RKO (cell line): Measurements from ENCODE around the gene PCCA.
"Not testable (repeated sequence)": the region's sequence is repeated elsewhere in the genome, so short reads cannot be mapped to it uniquely, and the experiment has no call there.

Experiments
- DNase-seq: peaks from one replicate; pipeline ENCODE4 v3.0.0-alpha.2; 2016; ENCODE audit warnings: low spot score

The PCCA gene

GRCh38 chr13:100196375-100196774 is 107.5 kb downstream of the PCCA start:
- no peak for DNase-seq

GRCh38 chr13:100197116-100197515 is 108.2 kb downstream of the PCCA start:
- DNase-seq = no peak

- DNase-seq = no peak
Observed at GRCh38 chr13:100197591-100198365, 108.9 kb downstream of the PCCA start.

DNA sequence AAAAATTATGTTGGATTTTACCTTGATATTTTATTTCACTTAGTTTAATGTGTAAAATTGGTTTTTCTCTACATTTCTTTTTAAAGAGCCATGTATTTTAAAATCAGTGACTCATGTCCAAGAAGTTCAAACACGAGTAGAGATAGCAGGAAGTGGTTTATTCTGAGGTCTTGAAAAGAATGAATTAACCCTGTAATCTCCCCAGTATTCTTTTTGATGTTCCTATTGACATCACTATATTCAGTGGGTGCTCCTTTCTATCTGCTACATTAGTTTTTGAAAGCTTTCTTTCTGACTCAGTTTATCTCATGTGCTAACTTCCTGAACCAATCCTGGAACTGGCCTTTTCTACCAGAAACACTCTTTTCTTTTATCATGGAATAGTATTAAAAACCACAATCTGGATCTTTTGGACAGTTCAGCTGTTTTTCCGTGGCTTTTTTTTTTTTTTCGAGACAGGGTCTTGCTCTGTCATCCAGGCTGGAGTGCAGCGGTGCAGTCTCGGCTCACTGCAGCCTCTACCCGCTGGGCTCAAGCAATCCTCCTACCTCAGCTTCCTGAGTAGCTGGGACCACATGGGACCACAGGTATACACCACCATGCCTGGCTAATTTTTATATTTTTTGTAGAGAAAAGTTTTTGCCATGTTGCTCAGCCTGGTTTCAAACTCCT is 114.9 kb downstream of the PCCA start:
- no peak for DNase-seq

GRCh38 chr13:100208002-100208401 is 119.1 kb downstream of the PCCA start:
- DNase-seq = no peak

GRCh38 chr13:100208626-100209025 is 119.7 kb downstream of the PCCA start:
- DNase-seq = no peak

DNA sequence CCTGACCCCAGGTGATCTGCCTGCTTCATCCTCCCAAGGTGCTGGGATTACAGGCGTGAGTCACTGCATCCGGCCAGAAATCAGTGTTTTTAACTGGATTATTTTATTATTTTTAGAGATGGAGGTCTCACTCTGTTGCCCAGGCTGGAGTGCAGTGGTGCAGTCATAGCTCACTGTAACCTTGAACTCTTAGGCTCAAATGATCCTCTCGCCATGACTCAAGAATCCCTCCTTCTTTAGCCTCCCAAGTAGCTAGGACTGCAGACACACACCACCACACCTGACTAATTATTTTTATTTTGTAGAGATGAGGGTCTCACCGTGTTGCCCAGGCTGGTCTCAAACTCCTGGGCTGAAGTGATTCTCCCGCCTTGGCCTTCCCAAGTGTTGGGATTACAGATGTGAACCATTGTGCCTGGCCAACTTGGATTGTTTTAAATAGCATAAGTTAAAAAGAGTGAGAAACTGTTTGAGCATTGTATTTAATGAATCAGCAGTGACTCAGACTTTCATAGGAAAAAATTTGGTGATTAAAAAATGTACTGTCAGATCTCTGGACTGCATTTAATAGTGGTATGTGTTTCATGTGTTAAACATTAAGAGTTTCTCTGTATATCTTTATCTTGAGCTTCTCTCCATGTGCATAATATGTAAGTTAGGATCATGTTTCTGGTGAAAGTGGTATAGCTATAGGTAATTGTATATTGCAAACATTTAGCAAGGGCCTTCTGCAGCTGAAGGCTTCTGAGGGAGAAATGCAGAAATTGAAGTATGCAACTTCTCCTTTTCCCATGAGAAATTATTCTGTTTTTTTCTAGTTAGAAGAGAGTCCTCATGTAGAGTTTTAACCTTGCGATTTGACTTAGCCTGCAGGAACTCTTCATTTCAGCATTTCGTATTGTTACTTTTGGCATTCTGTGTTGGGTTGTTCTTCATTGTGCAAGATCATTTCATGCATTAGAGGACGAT is 121.2 kb downstream of the PCCA start:
- peak; percentile 42 for DNase-seq

- no peak for DNase-seq
Observed at GRCh38 chr13:100211016-100211710, 122.3 kb downstream of the PCCA start.

- DNase-seq = no peak
Observed at GRCh38 chr13:100212904-100213553, 124.1 kb downstream of the PCCA start.

DNA sequence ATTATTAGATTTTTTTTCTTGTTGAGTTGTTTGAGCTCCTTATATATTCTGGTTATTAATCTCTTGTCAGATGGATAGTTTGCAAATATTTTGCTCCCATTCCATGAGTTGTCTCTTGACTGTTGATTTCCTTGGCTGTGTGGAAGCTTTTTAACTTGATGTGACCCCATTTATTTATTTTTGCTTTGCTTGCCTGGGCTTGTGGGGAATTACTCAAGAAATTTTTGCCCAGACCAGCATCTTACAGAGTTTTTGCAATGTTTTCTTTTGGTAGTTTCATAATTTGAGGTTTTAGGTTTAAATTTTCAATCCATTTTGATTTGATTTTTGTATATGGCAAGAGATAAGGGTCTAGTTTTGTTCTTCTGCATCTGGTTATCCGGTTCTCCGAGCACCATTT is 124.7 kb downstream of the PCCA start:
- DNase-seq = no peak

DNA sequence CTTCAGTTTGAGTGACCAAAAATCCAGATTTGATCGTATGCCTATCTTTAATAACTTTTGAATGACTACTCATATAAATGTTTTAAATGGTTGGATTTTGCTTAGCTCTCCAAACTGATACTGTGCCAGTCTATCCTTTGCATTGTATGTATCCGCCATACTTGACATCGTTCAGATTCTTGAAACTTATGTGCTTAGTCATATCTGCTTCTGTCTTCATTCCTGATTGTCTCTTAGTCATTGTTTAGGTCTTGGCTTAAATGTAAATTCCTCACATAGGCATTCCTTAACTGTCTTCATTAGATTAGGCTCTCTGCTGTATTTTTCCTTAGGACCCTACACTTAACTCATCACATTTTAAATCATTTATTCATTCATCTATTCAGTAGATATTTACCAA is 126.0 kb downstream of the PCCA start:
- DNase-seq = no peak

DNA sequence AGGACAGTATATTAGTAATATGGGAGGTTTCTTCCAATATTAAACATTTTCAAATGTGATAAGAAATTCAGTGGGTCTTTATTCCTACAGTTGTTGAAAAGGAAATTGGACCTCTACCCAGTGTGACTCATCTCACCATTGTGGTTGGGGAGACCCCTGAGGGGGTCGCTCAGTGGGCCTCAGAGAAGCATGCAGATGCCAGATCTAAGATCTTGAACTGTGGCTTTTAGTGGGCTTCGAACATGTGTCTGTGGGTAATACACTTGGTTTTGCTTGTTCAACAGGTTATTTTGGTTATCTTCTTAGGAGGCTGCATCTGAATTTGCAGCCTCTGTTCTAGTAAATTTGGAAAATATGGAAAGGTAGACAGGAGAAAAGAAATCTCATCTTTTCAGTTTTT is 132.3 kb downstream of the PCCA start:
- DNase-seq = no peak

GRCh38 chr13:100223966-100224530 is 135.2 kb downstream of the PCCA start:
- not testable (repeated sequence) for DNase-seq

GRCh38 chr13:100229603-100230002 is 140.7 kb downstream of the PCCA start:
- no peak for DNase-seq

DNA sequence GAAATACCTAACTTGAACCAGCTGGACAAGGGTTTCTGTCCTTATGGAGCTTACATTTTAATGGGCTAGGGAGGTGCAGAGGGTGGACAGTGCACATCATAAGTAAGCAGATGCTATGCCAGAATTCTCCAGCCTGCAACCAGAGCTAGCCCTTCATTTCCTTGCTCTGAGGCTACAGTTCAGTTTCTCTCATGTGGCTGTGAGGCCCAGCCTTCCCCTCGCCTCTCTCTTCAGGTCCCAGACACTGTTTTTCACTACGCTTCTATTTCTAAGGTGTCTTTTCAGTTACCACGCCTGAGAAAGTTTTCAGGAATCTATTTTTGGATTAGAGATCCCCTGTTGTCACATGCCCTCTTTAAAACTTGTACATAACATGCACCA is 141.9 kb downstream of the PCCA start:
- DNase-seq = no peak

DNA sequence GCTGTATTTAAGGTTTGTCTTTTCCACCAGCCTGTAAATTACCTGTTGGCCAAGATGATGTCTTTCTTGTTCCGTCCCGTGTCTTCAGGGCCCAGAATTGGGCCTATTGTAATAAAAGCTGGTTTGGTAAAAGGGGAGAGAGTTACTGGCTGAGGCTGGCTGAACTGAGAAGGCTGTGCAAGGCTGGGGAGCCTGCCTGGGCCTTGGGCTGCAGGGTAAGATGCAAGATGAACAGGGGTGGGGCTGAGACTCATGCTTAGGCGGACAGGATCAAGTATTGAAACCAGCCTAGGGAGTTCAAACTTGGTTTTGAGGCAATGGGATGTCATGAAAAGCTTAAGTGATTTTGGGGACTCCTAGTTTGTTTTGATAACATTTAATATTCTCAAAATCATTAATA is 142.3 kb downstream of the PCCA start:
- no peak for DNase-seq

DNA sequence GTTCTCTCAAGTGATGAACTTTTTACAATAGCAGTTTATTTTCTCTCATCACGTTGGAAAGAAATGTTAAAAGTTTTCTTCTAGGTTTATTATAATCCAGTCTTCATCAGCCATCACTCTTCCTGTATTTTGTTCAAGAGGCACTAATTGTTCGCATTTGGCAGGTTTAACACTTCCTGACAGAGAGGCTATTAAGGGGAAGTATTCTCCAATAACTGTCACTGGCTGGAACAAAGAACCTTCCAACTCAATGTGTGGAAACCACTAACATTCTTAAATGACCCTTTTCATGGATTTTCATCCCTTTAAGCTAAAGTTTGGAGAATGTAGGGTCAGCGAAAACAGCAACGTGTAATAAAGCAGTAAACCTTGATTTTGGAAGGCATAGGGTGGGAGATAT is 145.1 kb downstream of the PCCA start:
- DNase-seq = no peak

DNA sequence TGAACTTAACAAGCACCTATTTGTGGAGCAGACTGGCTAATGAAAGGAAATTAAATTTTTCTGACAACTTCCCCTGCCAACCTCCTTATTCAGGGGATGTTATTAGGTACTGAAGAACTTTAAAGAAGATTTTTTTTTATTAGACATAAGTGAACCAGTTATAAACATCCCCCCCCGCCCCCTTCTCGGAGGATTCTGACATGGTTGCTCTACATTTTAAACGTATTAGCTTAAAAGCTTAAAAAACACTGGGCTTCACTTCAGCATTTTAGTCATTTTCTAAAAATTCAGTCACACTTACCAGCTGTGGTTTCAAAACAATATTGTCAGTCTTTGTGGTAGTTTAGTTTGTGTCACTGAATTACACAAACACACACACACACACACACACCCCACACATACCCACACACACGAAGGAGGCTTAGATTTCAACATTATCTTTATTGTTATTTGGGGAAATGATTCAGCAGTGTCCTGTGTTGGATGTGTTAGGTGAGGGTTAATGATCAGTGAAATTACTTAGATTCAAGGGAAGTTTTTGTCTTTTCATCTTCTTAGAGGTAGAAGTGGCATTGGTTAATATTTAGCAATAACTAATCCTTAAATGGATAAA is 145.7 kb downstream of the PCCA start:
- no peak for DNase-seq

GRCh38 chr13:100235311-100235901 is 146.5 kb downstream of the PCCA start:
- DNase-seq = peak; percentile 55

DNA sequence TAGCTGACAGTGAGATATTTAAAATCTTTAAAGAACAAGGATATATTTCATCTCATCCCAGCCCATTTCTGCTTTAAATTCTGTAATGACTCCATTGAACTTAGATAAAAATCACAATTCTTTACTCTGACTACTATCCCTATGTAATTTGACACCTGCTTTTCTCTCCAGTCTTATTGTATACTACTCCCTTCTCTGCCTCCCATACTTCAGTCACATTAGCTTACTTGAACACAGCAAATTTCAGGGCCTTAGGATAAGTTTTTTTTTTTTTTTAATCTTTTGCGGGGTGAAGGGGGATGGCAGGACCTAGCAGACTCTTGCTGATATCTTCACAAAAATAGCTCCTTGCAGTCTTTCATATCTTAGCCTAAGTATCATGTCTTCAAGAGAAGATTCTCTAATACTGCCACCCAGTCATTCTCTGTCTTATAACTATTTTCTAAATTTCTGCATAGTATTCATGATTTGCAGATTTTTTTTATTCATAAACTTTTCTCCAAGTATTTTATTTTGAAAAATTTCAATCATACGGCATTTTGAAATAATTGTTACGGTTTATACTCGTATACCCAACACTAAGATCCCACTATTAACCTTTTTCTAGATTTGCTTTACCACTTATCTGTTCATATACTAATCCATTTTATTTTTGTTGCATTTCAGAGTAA is 151.4 kb downstream of the PCCA start:
- no peak for DNase-seq
